IMR-90 (cell line): ENCODE measurements around the gene IFIT2. TPM values are rescaled to one million over a fixed set of nuclear protein-coding genes. Genes with fewer than 3 reads are reported as not detected.

Source experiments
- ATAC-seq: fragments of 200-7000 bp; cut with Tn5 transposase; 2 replicates; pipeline ENCODE4 v1.9.1; 2020; ENCODE audit warnings: low read depth, mild to moderate bottlenecking, moderate library complexity
- BruUV-seq: library from RNA; stranded (reverse); fragments of 400-500 nt; replicated peaks from 2 replicates; lab custom pipeline; 2021; lab: Mats Ljungman, UMichigan
- CTCF ChIA-PET: fragments of 300-600 bp; formaldehyde crosslinking; extraction: SDS; loops from one replicate; lab custom pipeline; 2021; ENCODE audit warnings: antibody characterized with exemption; lab: Yijun Ruan, JAX
- POLR2A ChIA-PET: fragments of 300-600 bp; sonication (Branson Sonifier 250); formaldehyde crosslinking; loops from one replicate; lab custom pipeline; 2022; ENCODE audit warnings: antibody characterized with exemption; ENCODE audit not compliant: unreplicated experiment; lab: Charles Lee
- DNase-seq: peaks from one replicate; pipeline ENCODE4 v3.0.0; 2013
- H2AFZ ChIP-seq: replicated peaks from 2 replicates; pipeline ENCODE3; 2013; ENCODE audit warnings: low read length, mild to moderate bottlenecking; ENCODE audit not compliant: poor library complexity
- H2AK5ac ChIP-seq: 2 replicates; pipeline ENCODE4 v1.6.1; 2013; ENCODE audit warnings: low read depth, low read length, inconsistent platforms
- H2AK9ac ChIP-seq: replicated peaks from 2 replicates; pipeline ENCODE3; 2013; ENCODE audit warnings: mild to moderate bottlenecking, low read depth, low read length, moderate library complexity; ENCODE audit not compliant: poor library complexity
- H2BK120ac ChIP-seq: 2 replicates; pipeline ENCODE4 v1.6.1; 2013; ENCODE audit warnings: low read depth, low read length, inconsistent platforms
- H2BK15ac ChIP-seq: 3 replicates; pipeline ENCODE4 v1.6.1; 2013; ENCODE audit warnings: low read depth, low read length, inconsistent platforms
- H2BK20ac ChIP-seq: 2 replicates; pipeline ENCODE4 v1.6.1; 2013; ENCODE audit warnings: low read depth, mild to moderate bottlenecking, inconsistent platforms, low read length, moderate library complexity
- H2BK5ac ChIP-seq: 2 replicates; pipeline ENCODE4 v1.6.1; 2013; ENCODE audit warnings: mild to moderate bottlenecking, low read depth, low read length, inconsistent platforms; ENCODE audit not compliant: poor library complexity, severe bottlenecking
- H3K14ac ChIP-seq: replicated peaks from 2 replicates; pipeline ENCODE4 v1.6.1; 2013; ENCODE audit warnings: low read depth, low read length, inconsistent platforms
- H3K18ac ChIP-seq: 2 replicates; pipeline ENCODE4 v1.6.1; 2013; ENCODE audit warnings: low read depth, low read length, control low read depth
- H3K23ac ChIP-seq: 2 replicates; pipeline ENCODE4 v1.6.1; 2013; ENCODE audit warnings: low read depth, low read length, inconsistent platforms
- H3K27ac ChIP-seq: 2 replicates; pipeline ENCODE4 v1.5.1; 2013; ENCODE audit warnings: mild to moderate bottlenecking, control low read depth, low read length; ENCODE audit not compliant: insufficient read depth
- H3K27me3 ChIP-seq: 2 replicates; pipeline ENCODE4 v1.6.1; 2013; ENCODE audit warnings: low read length; ENCODE audit not compliant: control insufficient read depth, insufficient read depth
- H3K36me3 ChIP-seq: 2 replicates; pipeline ENCODE4 v1.6.1; 2013; ENCODE audit warnings: low read length, mixed read lengths; ENCODE audit not compliant: control insufficient read depth, insufficient read depth
- H3K4ac ChIP-seq: 2 replicates; pipeline ENCODE4 v1.6.1; 2013; ENCODE audit warnings: low read depth, low read length, inconsistent platforms
- H3K4me1 ChIP-seq: 2 replicates; pipeline ENCODE4 v1.6.1; 2013; ENCODE audit warnings: low read length, mixed read lengths; ENCODE audit not compliant: control insufficient read depth, insufficient read depth
- H3K4me2 ChIP-seq: 2 replicates; pipeline ENCODE4 v1.6.1; 2013; ENCODE audit warnings: low read depth, mild to moderate bottlenecking, control low read depth, low read length, moderate library complexity
- H3K4me3 ChIP-seq: 2 replicates; pipeline ENCODE4 v1.5.1; 2013; ENCODE audit warnings: low read depth, mild to moderate bottlenecking, control low read depth, low read length, moderate library complexity; ENCODE audit not compliant: insufficient read depth
- H3K56ac ChIP-seq: 2 replicates; pipeline ENCODE4 v1.6.1; 2013; ENCODE audit warnings: low read length, inconsistent platforms; ENCODE audit not compliant: insufficient read depth; ENCODE audit errors: extremely low read depth
- H3K79me1 ChIP-seq, 2 experiments: 2 replicates each; pipeline ENCODE4 v1.6.1; 2013; ENCODE audit warnings: low read length in 2 of 2, inconsistent platforms in 1 of 2, low read depth in 1 of 2
- H3K9ac ChIP-seq: 2 replicates; pipeline ENCODE4 v1.6.1; 2013; ENCODE audit warnings: low read depth, low read length, control low read depth
- H3K9me1 ChIP-seq: 2 replicates; pipeline ENCODE4 v1.6.1; 2013; ENCODE audit warnings: low read length, inconsistent platforms; ENCODE audit not compliant: insufficient read depth
- H3K9me3 ChIP-seq: 2 replicates; pipeline ENCODE4 v1.6.1; 2013; ENCODE audit warnings: low read length; ENCODE audit not compliant: control insufficient read depth, insufficient read depth
- H4K20me1 ChIP-seq: 2 replicates; pipeline ENCODE4 v1.6.1; 2013; ENCODE audit warnings: low read length, inconsistent platforms; ENCODE audit not compliant: insufficient read depth
- H4K5ac ChIP-seq: 2 replicates; pipeline ENCODE4 v1.6.1; 2013; ENCODE audit warnings: mild to moderate bottlenecking, low read depth, low read length, control low read depth
- H4K8ac ChIP-seq, 2 experiments: 2 replicates each; pipeline ENCODE4 v1.6.1; 2013; ENCODE audit warnings: low read depth in 2 of 2, low read length in 2 of 2, control low read depth in 1 of 2, inconsistent platforms in 1 of 2
- H4K91ac ChIP-seq: 2 replicates; pipeline ENCODE4 v1.6.1; 2013; ENCODE audit warnings: low read depth, low read length, inconsistent platforms; ENCODE audit not compliant: insufficient read depth
- BHLHE40 ChIP-seq: fragments of 150-350 bp; IDR thresholded peaks from 2 replicates; pipeline ENCODE4 v1.6.1; 2016; ENCODE audit warnings: mild to moderate bottlenecking, low read depth, low read length
- CEBPB ChIP-seq: IDR thresholded peaks from 2 replicates; pipeline ENCODE4 v1.6.1; 2012; ENCODE audit warnings: low read depth, low read length, improper control_type of control experiment
- CHD1 ChIP-seq: IDR thresholded peaks from 2 replicates; pipeline ENCODE4 v1.6.1; 2012; ENCODE audit warnings: low read depth, low read length, improper control_type of control experiment
- CTCF ChIP-seq: conservative IDR thresholded peaks from 2 replicates; pipeline ENCODE4 v1.5.1; 2012; ENCODE audit warnings: mild to moderate bottlenecking, low read depth, low read length, improper control_type of control experiment
- ELK1 ChIP-seq: fragments of 150-350 bp; IDR thresholded peaks from 2 replicates; pipeline ENCODE4 v1.6.1; 2016; ENCODE audit warnings: low read depth, mild to moderate bottlenecking, low read length, moderate library complexity, borderline replicate concordance
- MAFK ChIP-seq: IDR thresholded peaks from 2 replicates; pipeline ENCODE4 v1.6.1; 2012; ENCODE audit warnings: low read depth, low read length, improper control_type of control experiment
- MAZ ChIP-seq: IDR thresholded peaks from 2 replicates; pipeline ENCODE4 v1.6.1; 2012; ENCODE audit warnings: low read depth, mild to moderate bottlenecking, low read length, improper control_type of control experiment, moderate library complexity, borderline replicate concordance
- MXI1 ChIP-seq: IDR thresholded peaks from 2 replicates; pipeline ENCODE4 v1.6.1; 2012; ENCODE audit warnings: low read depth, mild to moderate bottlenecking, low read length, moderate library complexity, borderline replicate concordance
- NFE2L2 ChIP-seq: fragments of 150-350 bp; IDR thresholded peaks from 2 replicates; pipeline ENCODE4 v1.6.1; 2016; ENCODE audit warnings: low read depth, mild to moderate bottlenecking, low read length
- POLR2A ChIP-seq: IDR thresholded peaks from 2 replicates; pipeline ENCODE4 v1.6.1; 2012; ENCODE audit warnings: mild to moderate bottlenecking, low read depth, low read length
- RAD21 ChIP-seq: IDR thresholded peaks from 2 replicates; pipeline ENCODE4 v1.6.1; 2012; ENCODE audit warnings: low read length, improper control_type of control experiment
- RCOR1 ChIP-seq: IDR thresholded peaks from 2 replicates; pipeline ENCODE4 v1.6.1; 2012; ENCODE audit warnings: mild to moderate bottlenecking, low read length, improper control_type of control experiment; ENCODE audit not compliant: insufficient replicate concordance
- RFX5 ChIP-seq: IDR thresholded peaks from 2 replicates; pipeline ENCODE4 v1.8.0; 2012; ENCODE audit warnings: low read depth, mild to moderate bottlenecking, low read length, moderate library complexity
- SMC3 ChIP-seq: fragments of 150-350 bp; IDR thresholded peaks from 2 replicates; pipeline ENCODE4 v1.6.1; 2016; ENCODE audit warnings: low read depth, mild to moderate bottlenecking, antibody characterized with exemption, low read length, moderate library complexity
- WGBS, 2 experiments: methylation state at CpG; one replicate each; pipeline versions ENCODE4 v1.1.5 to v1.1.7; 2013; ENCODE audit warnings: missing lambda C conversion rate in 2 of 2; ENCODE audit not compliant: insufficient read length in 1 of 2; ENCODE audit errors: extremely low coverage in 2 of 2; 5-methylcytosine and 5-hydroxymethylcytosine counted together
- dilution Hi-C: fragments of 300-500 bp; cut with HindIII; formaldehyde crosslinking; loops from one replicate; pipeline ENCODE4 v1.14.3; 2018; ENCODE audit warnings: low sequenced_read_pairs; ENCODE audit not compliant: unreplicated experiment
- in situ Hi-C: fragments of 300-500 bp; cut with MboI; formaldehyde crosslinking; loops from 3 replicates; pipeline ENCODE4 v1.14.3; 2019; ENCODE audit warnings: low sequenced_read_pairs, inconsistent platforms, mixed read lengths
- intact Hi-C: fragments of 100-400 bp; cut with micrococcal nuclease; formaldehyde crosslinking; loops from 2 replicates; pipeline ENCODE4 v1.10.0; 2022
- polyA plus RNA-seq, 3 experiments: library from polyadenylated mRNA; depleted of rRNA; stranded (reverse); fragments of >200 nt; gene quantifications; 2 replicates each; pipeline ENCODE4 v1.2.3, GENCODE V29; 2012; ENCODE audit warnings: low replicate concordance in 1 of 3
- total RNA-seq: library from RNA; depleted of rRNA; stranded (reverse); fragments of >200 nt; gene quantifications from 2 replicates; pipeline ENCODE4 v1.2.3, GENCODE V29; 2012

Gene IFIT2
- total and polyA plus RNA-seq, 2 of the 4 experiments (the other 2 are of a cell fraction): 1.1 to 2.2 TPM

- Histone ChIP-seq H2BK120ac (no peak overlapping the region), H2AK5ac (no peak overlapping the region), H2BK5ac (no peak overlapping the region), H4K20me1 (no peaks in the 10 kb centered on the region), H3K4me2 (no peak overlapping the region), H3K14ac (0 out of 2 replicates have a peak overlapping the region, but pooled peaks have one; percentile 9), H4K5ac (no peak overlapping the region), H3K79me1 (peaks cover 2 to 4% of the 10 kb centered on the region in 2 experiments; a peak in 1 of 4 replicates), H2AK9ac (no peak overlapping the region), H3K4me1 (peaks cover 13% of the 10 kb centered on the region), H4K8ac (no peak overlapping the region), H3K9ac (no peak overlapping the region), H3K36me3 (no peaks in the 10 kb centered on the region; the same call in 1 of the 2 replicates), H2AFZ (no peak overlapping the region), H3K23ac (no peak overlapping the region), H2BK20ac (no peak overlapping the region; the same call in 1 of the 2 replicates), H3K18ac (no peak overlapping the region), H3K4ac (no peak overlapping the region), H3K56ac (no peak overlapping the region), H3K27ac (no peak overlapping the region), H3K9me1 (no peaks in the 10 kb centered on the region), H3K4me3 (no peak overlapping the region), H3K9me3 (no peaks in the 10 kb centered on the region), H3K27me3 (no peaks in the 10 kb centered on the region), H4K91ac (no peak overlapping the region), H2BK15ac (no peak overlapping the region)
- dilution Hi-C loops: no loop called here
- ChIA-PET POLR2A (no interaction called here), CTCF (interaction anchor here (0.8 kb wide), 1 partner anchor 48 kb away, joined by 3 read pairs; no protein-coding TSS in a partner anchor)
- no peak for DNase-seq
- 100% methylated on average over 1 of the region's 4 CpGs; no CpG with 5 or more reads in 1 of the 2 experiments for WGBS, 2 experiments
- intact Hi-C loops: no loop called here
- in situ Hi-C loops: no loop called here
- TF ChIP-seq MAFK: no peak
- TF ChIP-seq ELK1: no peak
- no peak for TF ChIP-seq RAD21
- TF ChIP-seq MXI1: no peak
- no peak for TF ChIP-seq RCOR1
- no peak for TF ChIP-seq CHD1
- no peak for TF ChIP-seq CEBPB
- no peak for TF ChIP-seq BHLHE40
- TF ChIP-seq CTCF: no peak
- no peak for TF ChIP-seq SMC3
- TF ChIP-seq RFX5: no peak
- no peak for TF ChIP-seq POLR2A
- no peak for TF ChIP-seq MAZ
- no peak for TF ChIP-seq NFE2L2
- no TSS peak for BruUV-seq
- no peak for ATAC-seq
These were observed 2.2 kb downstream of the IFIT2 start for GRCh38 chr10:89304026-89304425.
